Endothelial cell of umbilical vein (primary cell): ENCODE data around the gene DESI1.
A peak's percentile ranks its signal among the peaks of the same experiment; 100 is the strongest.

ENCODE experiments used
- EZH2 ChIP-seq: IDR thresholded peaks from 2 replicates; pipeline ENCODE4 v1.6.1; 2012; ENCODE audit warnings: borderline replicate concordance, low read depth, mild to moderate bottlenecking, moderate library complexity, low read length, inconsistent platforms; ENCODE audit not compliant: severe bottlenecking
- FOS ChIP-seq: IDR thresholded peaks from 2 replicates; pipeline ENCODE4 v1.6.1; 2011; ENCODE audit warnings: mild to moderate bottlenecking, low read length, moderate library complexity, borderline replicate concordance; ENCODE audit not compliant: insufficient read depth
- GATA2 ChIP-seq: IDR thresholded peaks from 2 replicates; pipeline ENCODE4 v1.7.0; 2011; ENCODE audit warnings: low read depth, mild to moderate bottlenecking, moderate library complexity, mixed read lengths, low read length; ENCODE audit not compliant: insufficient read length, insufficient read depth
- MAX ChIP-seq: IDR thresholded peaks from 2 replicates; pipeline ENCODE4 v1.6.1; 2011; ENCODE audit not compliant: insufficient read depth, insufficient read length
- MYC ChIP-seq: IDR thresholded peaks from one replicate; pipeline ENCODE4 v1.6.1; 2011; ENCODE audit warnings: mild to moderate bottlenecking, low read depth, low read length
- POLR2A ChIP-seq: IDR thresholded peaks from 2 replicates; pipeline ENCODE4 v1.6.1; 2012; ENCODE audit warnings: low read depth, mild to moderate bottlenecking, control low read depth, low read length
- POLR2AphosphoS5 ChIP-seq: IDR thresholded peaks from 2 replicates; pipeline ENCODE4 v1.6.1; 2012; ENCODE audit warnings: low read depth, mild to moderate bottlenecking, control low read depth, low read length, moderate library complexity; ENCODE audit not compliant: insufficient read depth
- TF ChIP-seq, protein P1 (sequence below), 2 donors: IDR thresholded peaks; 1 replicate in 1 of 2; 2 replicates in 1 of 2; pipeline ENCODE4 v1.5.1; 2011; ENCODE audit warnings: low read length in 2 of 2, mild to moderate bottlenecking in 2 of 2, moderate library complexity in 2 of 2, control low read depth in 1 of 2, inconsistent platforms in 1 of 2, low read depth in 1 of 2; ENCODE audit not compliant: insufficient read depth in 1 of 2; ENCODE audit errors: extremely low read depth in 1 of 2

DNA sequence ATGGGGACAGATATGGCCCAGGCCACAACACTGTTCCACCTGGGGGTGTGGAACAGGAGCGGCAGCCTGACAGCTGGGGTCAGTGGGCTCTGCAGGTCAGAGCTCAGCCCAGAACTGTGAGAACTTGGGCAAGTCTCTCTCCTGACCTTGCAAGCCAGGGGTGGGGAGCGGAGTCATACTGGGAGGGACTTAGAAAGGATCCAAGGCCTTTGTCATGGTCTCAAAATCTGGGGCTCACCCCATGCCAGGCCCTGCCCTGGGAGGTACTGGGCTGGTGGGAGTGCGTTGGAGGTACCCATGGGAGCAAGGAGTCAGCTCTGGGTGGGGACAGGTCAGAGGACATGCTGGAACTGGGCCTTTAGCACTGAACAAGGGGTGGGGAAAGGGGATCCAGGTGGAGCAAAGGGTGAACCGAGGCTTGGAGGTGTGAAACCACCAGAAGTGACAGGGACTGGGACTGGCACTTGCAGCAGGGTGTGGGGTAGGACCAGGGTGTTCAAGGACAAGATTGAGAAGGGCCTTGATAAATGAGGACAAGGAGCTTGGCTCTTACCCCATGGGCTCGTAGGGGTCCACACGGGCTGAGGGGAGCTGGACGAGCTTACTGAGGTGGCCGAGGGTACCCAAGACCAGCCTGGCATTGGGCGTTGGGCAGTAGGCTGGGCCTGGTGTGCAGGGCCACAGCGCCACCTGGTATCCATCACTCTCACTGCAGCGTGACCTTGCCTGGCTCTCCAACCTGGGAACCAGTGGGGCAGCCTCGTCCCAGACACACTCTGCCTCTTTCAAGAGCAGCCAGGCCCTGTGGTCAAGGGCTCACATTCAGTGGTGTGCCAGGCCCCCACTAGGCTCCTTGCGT, 23.8 kb downstream of the DESI1 start:
- TF ChIP-seq, protein P1, sequence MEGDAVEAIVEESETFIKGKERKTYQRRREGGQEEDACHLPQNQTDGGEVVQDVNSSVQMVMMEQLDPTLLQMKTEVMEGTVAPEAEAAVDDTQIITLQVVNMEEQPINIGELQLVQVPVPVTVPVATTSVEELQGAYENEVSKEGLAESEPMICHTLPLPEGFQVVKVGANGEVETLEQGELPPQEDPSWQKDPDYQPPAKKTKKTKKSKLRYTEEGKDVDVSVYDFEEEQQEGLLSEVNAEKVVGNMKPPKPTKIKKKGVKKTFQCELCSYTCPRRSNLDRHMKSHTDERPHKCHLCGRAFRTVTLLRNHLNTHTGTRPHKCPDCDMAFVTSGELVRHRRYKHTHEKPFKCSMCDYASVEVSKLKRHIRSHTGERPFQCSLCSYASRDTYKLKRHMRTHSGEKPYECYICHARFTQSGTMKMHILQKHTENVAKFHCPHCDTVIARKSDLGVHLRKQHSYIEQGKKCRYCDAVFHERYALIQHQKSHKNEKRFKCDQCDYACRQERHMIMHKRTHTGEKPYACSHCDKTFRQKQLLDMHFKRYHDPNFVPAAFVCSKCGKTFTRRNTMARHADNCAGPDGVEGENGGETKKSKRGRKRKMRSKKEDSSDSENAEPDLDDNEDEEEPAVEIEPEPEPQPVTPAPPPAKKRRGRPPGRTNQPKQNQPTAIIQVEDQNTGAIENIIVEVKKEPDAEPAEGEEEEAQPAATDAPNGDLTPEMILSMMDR (IDR thresholded peaks at IDR 0.05; ENCODE audit: extremely low read depth in 1 of 2, insufficient read depth in 1 of 2, low read depth in 1 of 2, low read length in 2 of 2), result peak; percentile 73 to 88
- TF ChIP-seq POLR2A, result no peak
- TF ChIP-seq POLR2AphosphoS5, result no peak
- TF ChIP-seq EZH2, result no peak
- TF ChIP-seq FOS, result no peak
- TF ChIP-seq GATA2, result no peak
- no peak for TF ChIP-seq MAX
- no peak for TF ChIP-seq MYC
